Ecto neural progenitor cell (in vitro differentiated cells): ENCODE results near the gene NT5DC2.

ENCODE experiments used
- DNase-seq: peaks from one replicate; pipeline ENCODE4 v3.0.0-alpha.2; 2018; ENCODE audit warnings: low spot score

The NT5DC2 gene

GRCh38 chr3:52524752-52525679, 8.6 kb downstream of the NT5DC2 start:
- no peak for DNase-seq

- DNase-seq = no peak
These were observed 9.4 kb downstream of the NT5DC2 start for GRCh38 chr3:52524258-52524751.

GRCh38 chr3:52523386-52524257, 10.0 kb downstream of the NT5DC2 start:
- no peak for DNase-seq

GRCh38 chr3:52522651-52523251, 10.9 kb downstream of the NT5DC2 start:
- no peak for DNase-seq

- no peak for DNase-seq
These were observed 11.6 kb downstream of the NT5DC2 start for GRCh38 chr3:52521881-52522650.

GRCh38 chr3:52521488-52521824, 12.2 kb downstream of the NT5DC2 start:
- no peak for DNase-seq

- no peak for DNase-seq
These were observed 12.8 kb downstream of the NT5DC2 start for GRCh38 chr3:52520716-52521487.

- no peak for DNase-seq
These were observed 13.5 kb downstream of the NT5DC2 start for GRCh38 chr3:52520141-52520667.

GRCh38 chr3:52519445-52520140, 14.1 kb downstream of the NT5DC2 start:
- DNase-seq = no peak

GRCh38 chr3:52518723-52519444, 14.8 kb downstream of the NT5DC2 start:
- DNase-seq = no peak

- no peak for DNase-seq
These were observed 15.6 kb downstream of the NT5DC2 start for GRCh38 chr3:52517796-52518722.

- DNase-seq = no peak
These were observed 17.0 kb downstream of the NT5DC2 start for GRCh38 chr3:52516509-52517195.

- no peak for DNase-seq
These were observed 18.5 kb downstream of the NT5DC2 start for GRCh38 chr3:52515192-52515591.

- DNase-seq = no peak
These were observed 19.1 kb downstream of the NT5DC2 start for GRCh38 chr3:52514576-52514975.

- DNase-seq = no peak
These were observed 20.4 kb downstream of the NT5DC2 start for GRCh38 chr3:52513281-52513680.

GRCh38 chr3:52512727-52513126, 20.9 kb downstream of the NT5DC2 start:
- no peak for DNase-seq

GRCh38 chr3:52512105-52512504, 21.6 kb downstream of the NT5DC2 start:
- no peak for DNase-seq

- no peak for DNase-seq
These were observed 22.1 kb downstream of the NT5DC2 start for GRCh38 chr3:52511509-52511908.
